Measurements from ENCODE around the gene HNRNPU.

The HNRNPU gene

GRCh38 chr1:244860078-244860477 lies 4.3 kb downstream of the HNRNPU start:
- TF ChIP-seq FEZF1 (tag by site-specific recombination; IDR thresholded peaks at IDR 0.05) (peak; percentile 55; the same call in 1 of the 2 replicates), ZXDB (tag by site-specific recombination; IDR thresholded peaks at IDR 0.05) (0 out of 2 replicates have a peak, but pooled peaks have one; percentile 9), ZNF302 (tag by site-specific recombination; IDR thresholded peaks at IDR 0.05; ENCODE audit: low read depth) (no peak)
- peak overlapping the region; percentile 80 for H3K4me3 ChIP-seq (ENCODE audit: low read depth, low read length)
- no peak overlapping the region; the same call in 1 of the 2 replicates for H3K27ac ChIP-seq (ENCODE audit: extremely low read depth, low read depth, low read length)
- POLR2A ChIA-PET: interaction anchor here (1.3 to 5.5 kb wide), 3 partner anchors 9 to 25 kb away, joined by 3 to 98 read pairs (median 6); partner anchors contain the start of gene COX20
- peaks cover 66 to 81% of the 10 kb centered on the region in 2 experiments for H3K36me3 ChIP-seq (ENCODE audit: control insufficient read depth in 2 of 2, insufficient read depth in 1 of 2, low read length in 2 of 2)
- H3K4me1 ChIP-seq (ENCODE audit: control insufficient read depth, insufficient read depth, low read length): peaks cover 11% of the 10 kb centered on the region
- CTCF ChIA-PET: interaction anchor here (0.6 to 6.6 kb wide), 5 partner anchors 10 to 182 kb away, joined by 3 to 38 read pairs (median 9); no protein-coding TSS in a partner anchor
- H3K9me3 ChIP-seq (ENCODE audit: control insufficient read depth, insufficient read depth, low read depth, low read length): no peaks in the 10 kb centered on the region

GRCh38 chr1:244858357-244858756 lies 6.0 kb downstream of the HNRNPU start:
- H3K36me3 ChIP-seq (ENCODE audit: control insufficient read depth in 2 of 2, insufficient read depth in 1 of 2, low read length in 2 of 2): peaks cover 83 to 94% of the 10 kb centered on the region in 2 experiments
- H3K27ac ChIP-seq (ENCODE audit: extremely low read depth, low read depth, low read length): no peak overlapping the region
- H3K9me3 ChIP-seq (ENCODE audit: control insufficient read depth, insufficient read depth, low read depth, low read length): no peaks in the 10 kb centered on the region
- H3K4me1 ChIP-seq (ENCODE audit: control insufficient read depth, insufficient read depth, low read length): peaks cover 11% of the 10 kb centered on the region
- ChIA-PET CTCF (interaction anchor here (0.8 to 2.7 kb wide), 2 partner anchors 22 to 184 kb away, joined by 4 to 10 read pairs; no protein-coding TSS in a partner anchor), POLR2A (interaction anchor here (0.6 to 1.3 kb wide), 3 partner anchors 111 to 181 kb away, joined by 3 to 4 read pairs (median 3); a partner anchor contains a TSS)
- no peak for TF ChIP-seq ZNF433 (tag by site-specific recombination; IDR thresholded peaks at IDR 0.05; ENCODE audit: low read depth)
- no peak for TF ChIP-seq EGR2 (tag by site-specific recombination; IDR thresholded peaks at IDR 0.05; ENCODE audit: low read depth)
- TF ChIP-seq ZNF214 (tag by site-specific recombination; IDR thresholded peaks at IDR 0.05; ENCODE audit: borderline replicate concordance): peak; percentile 97
- peak; percentile 33; the same call in 1 of the 2 replicates for TF ChIP-seq SCRT2 (tag by site-specific recombination; IDR thresholded peaks at IDR 0.05)
- TF ChIP-seq ZNF404 (tag by site-specific recombination; IDR thresholded peaks at IDR 0.05): no peak
- H3K4me3 ChIP-seq (ENCODE audit: low read depth, low read length): no peak overlapping the region

- peaks cover 11% of the 10 kb centered on the region for H3K4me1 ChIP-seq (ENCODE audit: control insufficient read depth, insufficient read depth, low read length)
- H3K9me3 ChIP-seq (ENCODE audit: control insufficient read depth, insufficient read depth, low read depth, low read length): no peaks in the 10 kb centered on the region
- H3K27ac ChIP-seq (ENCODE audit: extremely low read depth, low read depth, low read length): no peak overlapping the region
- no peak overlapping the region for H3K4me3 ChIP-seq (ENCODE audit: low read depth, low read length)
- CTCF ChIA-PET: interaction anchor here (0.8 to 2.7 kb wide), 2 partner anchors 22 to 185 kb away, joined by 4 to 10 read pairs; no protein-coding TSS in a partner anchor
- peaks cover 89 to 100% of the 10 kb centered on the region in 2 experiments for H3K36me3 ChIP-seq (ENCODE audit: control insufficient read depth in 2 of 2, insufficient read depth in 1 of 2, low read length in 2 of 2)
- POLR2A ChIA-PET: interaction anchor here (0.6 kb wide), 1 partner anchor 121 kb away, joined by 4 read pairs; no protein-coding TSS in a partner anchor
- TF ChIP-seq ZNF266 (tag by site-specific recombination; IDR thresholded peaks at IDR 0.05; ENCODE audit: low read depth): no peak
- TF ChIP-seq TRIM28 (IDR thresholded peaks at IDR 0.05; ENCODE audit: borderline replicate concordance, low read length): no peak
- no peak for TF ChIP-seq WT1 (tag by site-specific recombination; IDR thresholded peaks at IDR 0.05)
- TF ChIP-seq YY2 (tag by site-specific recombination; IDR thresholded peaks at IDR 0.05): no peak
- no peak for TF ChIP-seq ZNF416 (tag by site-specific recombination; IDR thresholded peaks at IDR 0.05)
- no peak for TF ChIP-seq HOXD13 (CRISPR knock-in tag; IDR thresholded peaks at IDR 0.05; ENCODE audit: borderline replicate concordance)
- TF ChIP-seq GLIS2 (tag by site-specific recombination; IDR thresholded peaks at IDR 0.05): no peak
- no peak for TF ChIP-seq KLF8 (tag by site-specific recombination; IDR thresholded peaks at IDR 0.05)
- TF ChIP-seq ZNF366 (tag by site-specific recombination; conservative IDR thresholded peaks at IDR 0.05): no peak
- TF ChIP-seq ZNF362 (tag by site-specific recombination; IDR thresholded peaks at IDR 0.05): no peak
- no peak for TF ChIP-seq ZNF645 (tag by site-specific recombination; IDR thresholded peaks at IDR 0.05)
- TF ChIP-seq SCRT2 (tag by site-specific recombination; IDR thresholded peaks at IDR 0.05): no peak
- TF ChIP-seq ZNF488 (tag by site-specific recombination; IDR thresholded peaks at IDR 0.05): no peak
- TF ChIP-seq ZNF10 (tag by site-specific recombination; IDR thresholded peaks at IDR 0.05): no peak
- TF ChIP-seq ZNF76 (tag by site-specific recombination; IDR thresholded peaks at IDR 0.05; ENCODE audit: borderline replicate concordance, low read depth): no peak
- no peak for TF ChIP-seq SCRT1 (tag by site-specific recombination; IDR thresholded peaks at IDR 0.05; ENCODE audit: borderline replicate concordance)
- TF ChIP-seq ZNF473 (tag by site-specific recombination; IDR thresholded peaks at IDR 0.05): no peak
- TF ChIP-seq ZNF561 (tag by site-specific recombination; IDR thresholded peaks at IDR 0.05; ENCODE audit: borderline replicate concordance): no peak
- no peak for TF ChIP-seq ZBTB48 (tag by site-specific recombination; IDR thresholded peaks at IDR 0.05)
- no peak for TF ChIP-seq ZNF658 (tag by site-specific recombination; IDR thresholded peaks at IDR 0.05)
Measured at GRCh38 chr1:244857761-244858160, 6.6 kb downstream of the HNRNPU start.
